Adrenal gland (tissue), 12 donors: ENCODE data around the gene AXIN2. TPM values are rescaled to one million over a fixed set of nuclear protein-coding genes. Genes with fewer than 3 reads are reported as not detected.
A peak's percentile ranks its signal among the peaks of the same experiment; 100 is the strongest.

ENCODE experiments used
- DNase-seq, 7 donors: peaks; one replicate each; pipeline ENCODE4 v3.0.0-alpha.2; 2019 to 2020
- H3K27ac ChIP-seq, 5 donors: fragments of 200-600 bp; sonication (generic) in 4 of 5; 1 replicate in 3 of 5; 2 replicates in 2 of 5; pipeline versions ENCODE4 v1.5.1 to v1.8.0; 2016 to 2020; ENCODE audit warnings: mild to moderate bottlenecking in 1 of 5
- H3K27me3 ChIP-seq: fragments of 200-600 bp; 2 replicates; pipeline ENCODE4 v1.8.0; 2021
- H3K36me3 ChIP-seq, 2 donors: fragments of 200-600 bp; replicated peaks in 1 of 2; 1 replicate in 1 of 2; 2 replicates in 1 of 2; pipeline versions ENCODE4 v1.5.1 to v1.8.0; 2018 to 2022
- H3K4me1 ChIP-seq, 2 donors: fragments of 200-600 bp; replicated peaks in 1 of 2; 1 replicate in 1 of 2; 2 replicates in 1 of 2; pipeline versions ENCODE4 v1.5.1 to v1.8.0; 2018 to 2021
- H3K4me3 ChIP-seq, 4 donors: fragments of 200-600 bp; sonication (generic) in 3 of 4; one replicate each; pipeline ENCODE4 v1.5.1; 2016 to 2018
- H3K9me3 ChIP-seq, 3 donors: fragments of 200-600 bp; sonication (generic) in 1 of 3; replicated peaks in 1 of 3; 1 replicate in 2 of 3; 2 replicates in 1 of 3; pipeline versions ENCODE4 v1.5.1 to v1.8.0; 2016 to 2021
- CTCF ChIP-seq, 6 experiments: fragments of 450-650 bp in 4 of 6; fragments of 200-600 bp in 2 of 6; sonication (generic) in 1 of 6; IDR thresholded peaks; 1 replicate in 5 of 6; 2 replicates in 1 of 6; pipeline versions ENCODE4 v1.5.1 to v1.8.0; 2016 to 2021; ENCODE audit warnings: antibody characterized with exemption in 6 of 6, mild to moderate bottlenecking in 2 of 6, moderate library complexity in 1 of 6
- POLR2A ChIP-seq, 2 donors: fragments of 450-650 bp; IDR thresholded peaks; one replicate each; pipeline ENCODE4 v1.6.1; 2017; ENCODE audit warnings: antibody characterized with exemption in 2 of 2, mild to moderate bottlenecking in 2 of 2, moderate library complexity in 1 of 2
- WGBS, 4 donors: extraction: QIAGEN DNeasy Blood & Tissue Kit in 2 of 4; methylation state at CpG; one replicate each; pipeline versions ENCODE4 v1.1.5 to v1.1.7; 2013 to 2017; 5-methylcytosine and 5-hydroxymethylcytosine counted together
- intact Hi-C, 2 donors: fragments of 100-400 bp; cut with DNase I; formaldehyde crosslinking; loops; one replicate each; pipeline versions ENCODE4 v1.14.1 to v1.15.0; 2022 to 2023
- polyA plus RNA-seq, 3 donors: library from polyadenylated mRNA; stranded (reverse); fragments of 200-250 nt in 2 of 3; fragments of 350-450 nt in 1 of 3; fragmentation: Illumina TruSeq in 1 of 3; extraction: RNeasy Lipid Tissue Mini Kit (QIAGEN cat#74804) in 1 of 3; gene quantifications; one replicate each; pipeline ENCODE4 v1.2.3, GENCODE V29; 2013 to 2014
- total RNA-seq, 9 donors: library from RNA; depleted of rRNA in 4 of 9; stranded (reverse); fragments of >200 nt in 4 of 9; fragments of 120-200 nt in 1 of 9; fragmentation: NEBNext Ultra II Directional in 1 of 9; extraction: Animal tissue kit (Norgen Biotek cat#: 25700) in 1 of 9; gene quantifications; one replicate each; pipeline versions ENCODE4 v1.1.0 to v1.2.4, GENCODE V29; 2013 to 2023
- donor health status: healthy with polysubstance abuse.
- donor health status: Bipolar disorder and iron deficiency.
- donor health status: DM: yes; HTN: yes; CAD: no.
- donor health status: DM: no; HTN: no; CAD: no.
- donor health status: DM: no; HTN: no; CAD: no.
- donor health status: DM: yes; HTN: yes; CAD: no.

Gene AXIN2
- total and polyA plus RNA-seq, 12 donors = 4.4 to 47.3 (median 18.3) TPM

DNA sequence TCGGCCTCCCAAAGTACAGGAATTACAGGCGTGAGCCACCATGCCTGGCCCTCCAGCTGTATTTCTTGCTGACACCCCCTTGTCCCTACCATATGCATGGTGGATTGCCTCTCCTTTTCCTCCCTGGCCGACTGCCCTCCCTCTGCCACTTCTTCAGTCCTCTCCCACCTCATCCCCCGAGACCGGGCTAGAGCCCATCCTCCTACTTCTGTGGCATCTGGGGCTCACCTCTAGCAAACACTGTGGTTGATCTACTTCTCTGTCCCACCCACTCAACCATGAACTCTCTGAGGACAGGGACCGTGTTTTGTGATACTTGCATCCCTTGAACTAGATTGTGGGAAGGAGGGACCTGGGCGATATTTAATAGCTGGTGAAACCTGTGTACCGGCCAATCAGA is 7.5 kb upstream of the AXIN2 start:
- Histone ChIP-seq H3K4me3 (no peak overlapping the region), H3K9me3 (no peaks in the 10 kb centered on the region), H3K27ac (no peak overlapping the region), H3K4me1 (peaks cover 7 to 12% of the 10 kb centered on the region in 2 donors), H3K36me3 (no peaks in the 10 kb centered on the region), H3K27me3 (no peaks in the 10 kb centered on the region)
- 87 to 94% (median 91%) methylated on average over 8 of the region's 8 CpGs for WGBS, 4 donors
- DNase-seq = no peak
- TF ChIP-seq POLR2A (IDR thresholded peaks at IDR 0.05) = no peak
- TF ChIP-seq CTCF (IDR thresholded peaks at IDR 0.05) = no peak
- intact Hi-C loops = loop anchor here in 1 of 2 donors (10.0 kb wide), 1 partner anchor 166 kb away; no protein-coding TSS in a partner anchor

DNA sequence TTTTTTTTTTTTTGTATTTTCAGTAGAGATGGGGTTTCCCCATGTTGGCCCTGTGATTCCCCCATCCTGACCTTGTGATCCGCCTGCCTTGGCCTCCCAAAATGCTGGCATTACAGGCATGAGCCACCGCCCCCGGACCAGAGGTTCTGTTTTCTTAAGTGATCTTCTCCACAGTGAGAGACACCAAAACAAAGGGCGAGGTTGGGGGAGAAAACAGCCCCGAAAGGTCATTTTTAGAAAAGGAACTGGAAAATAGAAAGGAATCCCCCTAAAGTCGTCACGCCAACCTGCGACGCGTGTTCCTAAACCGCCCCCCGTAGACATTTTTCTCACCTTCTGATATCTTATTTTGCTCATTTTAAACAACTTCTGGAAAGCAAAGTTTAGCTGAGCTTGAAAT is 6.1 kb upstream of the AXIN2 start:
- Histone ChIP-seq H3K4me1 (peaks cover 7 to 19% of the 10 kb centered on the region in 2 donors), H3K27me3 (no peaks in the 10 kb centered on the region), H3K4me3 (no peak overlapping the region), H3K36me3 (no peaks in the 10 kb centered on the region), H3K27ac (no peak overlapping the region), H3K9me3 (no peaks in the 10 kb centered on the region)
- no peak for DNase-seq
- intact Hi-C loops = loop anchor here in 1 of 2 donors (10.0 kb wide), 1 partner anchor 167 kb away; no protein-coding TSS in a partner anchor
- no peak for TF ChIP-seq CTCF (IDR thresholded peaks at IDR 0.05)
- no peak for TF ChIP-seq POLR2A (IDR thresholded peaks at IDR 0.05)
- WGBS, 4 donors = 89 to 94% (median 91%) methylated on average over 12 of the region's 12 CpGs

- TF ChIP-seq CTCF (IDR thresholded peaks at IDR 0.05) = no peak
- no peak for TF ChIP-seq POLR2A (IDR thresholded peaks at IDR 0.05)
- no peak for DNase-seq
- Histone ChIP-seq H3K27me3 (no peaks in the 10 kb centered on the region), H3K27ac (peak overlapping the region in 2 of 5 donors; percentile 76 to 80), H3K4me1 (peaks cover 12 to 24% of the 10 kb centered on the region in 2 donors), H3K36me3 (no peaks in the 10 kb centered on the region), H3K9me3 (no peaks in the 10 kb centered on the region), H3K4me3 (no peak overlapping the region)
- WGBS, 4 donors = 86 to 96% (median 90%) methylated on average over 4 of the region's 4 CpGs
- intact Hi-C loops = loop anchor here in 1 of 2 donors (10.0 kb wide), 1 partner anchor 169 kb away; no protein-coding TSS in a partner anchor
Observed at GRCh38 chr17:65565559-65565958, 4.1 kb upstream of the AXIN2 start.

DNA sequence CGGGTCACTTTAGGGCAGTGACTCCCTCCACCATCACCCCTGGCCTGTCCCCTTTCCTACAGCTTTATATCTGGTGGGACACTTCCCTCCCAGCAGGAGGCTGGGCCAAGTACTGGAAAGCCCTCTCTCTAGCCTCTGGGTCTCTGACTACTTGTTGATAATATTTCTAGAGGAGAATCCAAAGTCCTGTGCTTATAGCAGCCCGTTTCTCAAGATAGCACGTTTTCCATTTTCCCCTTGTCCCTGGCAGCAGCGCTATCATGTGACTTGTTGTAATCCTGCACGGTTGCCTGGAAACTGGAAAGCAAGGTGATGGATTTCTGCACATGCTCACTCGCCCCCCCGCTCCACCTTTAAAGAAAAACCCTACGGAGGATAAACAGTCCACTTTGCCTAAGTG is 3.3 kb upstream of the AXIN2 start:
- intact Hi-C loops = loop anchor here in 1 of 2 donors (10.0 kb wide), 1 partner anchor 170 kb away; no protein-coding TSS in a partner anchor
- no peak for TF ChIP-seq POLR2A (IDR thresholded peaks at IDR 0.05)
- TF ChIP-seq CTCF (IDR thresholded peaks at IDR 0.05) = no peak
- DNase-seq = peak; percentile 49 to 81 (median 73)
- H3K4me1 ChIP-seq = peaks cover 12 to 24% of the 10 kb centered on the region in 2 donors
- H3K9me3 ChIP-seq = no peaks in the 10 kb centered on the region
- peak overlapping the region in 3 of 5 donors; percentile 64 to 80 (median 76) for H3K27ac ChIP-seq
- no peaks in the 10 kb centered on the region for H3K36me3 ChIP-seq
- H3K27me3 ChIP-seq = no peaks in the 10 kb centered on the region
- no peak overlapping the region for H3K4me3 ChIP-seq
- WGBS, 4 donors = 19 to 28% (median 23%) methylated on average over 8 of the region's 8 CpGs
